H1 (cell line): ENCODE data around the gene GPR179. TPM values are rescaled to one million over a fixed set of nuclear protein-coding genes. Genes with fewer than 3 reads are reported as not detected.

Source experiments
- EP300 ChIP-seq, 2 experiments: IDR thresholded peaks; 1 replicate in 1 of 2; 2 replicates in 1 of 2; pipeline ENCODE4 v1.6.1; 2011 to 2012; ENCODE audit warnings: low read depth in 2 of 2, low read length in 2 of 2, mild to moderate bottlenecking in 2 of 2, borderline replicate concordance in 1 of 2, inconsistent platforms in 1 of 2, moderate library complexity in 1 of 2
- RNF2 ChIP-seq: fragments of 200-900, 300-1000 bp; sonication (generic); IDR thresholded peaks from 2 replicates; pipeline ENCODE4 v1.7.1; 2016; ENCODE audit warnings: borderline replicate concordance, low read depth, mild to moderate bottlenecking, antibody characterized with exemption, low read length; ENCODE audit not compliant: poor library complexity, severe bottlenecking; ENCODE audit errors: missing control alignments
- polyA plus RNA-seq, 7 experiments: library from polyadenylated mRNA; depleted of rRNA in 3 of 7; stranded (reverse) in 5 of 7; unstranded in 2 of 7; fragments of >200 nt in 5 of 7; fragments of 200-250 nt in 2 of 7; gene quantifications; 1 replicate in 5 of 7; 2 replicates in 1 of 7; 4 replicates in 1 of 7; pipeline versions ENCODE4 v1.2.1 to v1.2.3, GENCODE V29; 2011 to 2013; ENCODE audit warnings: missing spikeins in 2 of 7, mixed read lengths in 2 of 7
- total RNA-seq: library from RNA; stranded (reverse); fragmentation: NEBNext Ultra II Directional; extraction: Animal tissue kit (Norgen Biotek cat#: 25700); gene quantifications from 2 replicates; pipeline ENCODE4 v1.2.1, GENCODE V29; 2021

GPR179 gene
- total and polyA plus RNA-seq, 2 of the 8 experiments (the other 6 are each of a cell fraction or from before 2014, with no cell fraction given), result 0.02 to 0.07 TPM

- no peak for TF ChIP-seq EP300 (IDR thresholded peaks at IDR 0.05; ENCODE audit: borderline replicate concordance in 1 of 2, low read depth in 2 of 2, low read length in 2 of 2)
- no peak for TF ChIP-seq RNF2
These were observed 709 bp downstream of the GPR179 start (continued) for GRCh38 chr17:38342886-38343607.
